Measurements from ENCODE around the gene IGIP.

IGIP gene

GRCh38 chr5:140166911-140167310 is 41.2 kb downstream of the IGIP start:
- peak; percentile 60 to 79 for DNase-seq

- no peak for DNase-seq
Measured at GRCh38 chr5:140168371-140168770, 42.6 kb downstream of the IGIP start.

- peak in 1 of 2 donors; percentile 31 for DNase-seq
Measured at GRCh38 chr5:140169410-140169809, 43.7 kb downstream of the IGIP start.

- no peak for DNase-seq
Measured at GRCh38 chr5:140172483-140172882, 46.7 kb downstream of the IGIP start.

GRCh38 chr5:140174014-140174413 is 48.3 kb downstream of the IGIP start:
- no peak for DNase-seq

- DNase-seq, result peak; percentile 90 to 93
Measured at GRCh38 chr5:140174465-140175366, 49.0 kb downstream of the IGIP start, which contains the start of gene CYSTM1. Gene CYSTM1 (plus strand): TSS chr5:140175188. CDS start chr5:140194466, 19,278 bp downstream.

GRCh38 chr5:140175367-140176030 is 49.8 kb downstream of the IGIP start:
- peak; percentile 79 to 87 for DNase-seq

GRCh38 chr5:140176031-140176387 is 50.3 kb downstream of the IGIP start:
- DNase-seq, result peak in 1 of 2 donors; percentile 52

- DNase-seq, result no peak
Measured at GRCh38 chr5:140178086-140178410, 52.3 kb downstream of the IGIP start.

- no peak for DNase-seq
Measured at GRCh38 chr5:140178482-140179116, 52.9 kb downstream of the IGIP start.

Data from inflammatory macrophage treated with lipopolysaccharide for 1 hour (primary cell).